BJ (cell line): ENCODE data around the gene DHX35. TPM values are rescaled to one million over a fixed set of nuclear protein-coding genes. Genes with fewer than 3 reads are reported as not detected.

Experiments used
- CTCF ChIA-PET: fragments of 350-600 bp; formaldehyde crosslinking; extraction: SDS; loops from one replicate; lab custom pipeline; 2021; ENCODE audit warnings: antibody characterized with exemption, inconsistent platforms; lab: Yijun Ruan, JAX
- POLR2A ChIA-PET: fragments of 300-600 bp; sonication (Branson Sonifier 250); formaldehyde crosslinking; extraction: SDS; loops from one replicate; lab custom pipeline; 2021; ENCODE audit warnings: antibody characterized with exemption; lab: Charles Lee
- DNase-seq: peaks from one replicate; pipeline ENCODE4 v3.0.0-alpha.2; 2011; ENCODE audit warnings: low read depth
- H3K27me3 ChIP-seq: 2 replicates; pipeline ENCODE4 v1.6.0; 2011; ENCODE audit warnings: low read length; ENCODE audit not compliant: control insufficient read depth, insufficient read depth
- H3K36me3 ChIP-seq: 2 replicates; pipeline ENCODE4 v1.5.1; 2011; ENCODE audit warnings: low read length; ENCODE audit not compliant: control insufficient read depth, insufficient read depth
- H3K4me3 ChIP-seq: 2 replicates; pipeline ENCODE4 v1.5.1; 2011; ENCODE audit warnings: low read depth, mild to moderate bottlenecking, control low read depth, low read length
- polyA plus RNA-seq: library from polyadenylated mRNA; depleted of rRNA; stranded (reverse); fragments of >200 nt; gene quantifications from 2 replicates; pipeline ENCODE4 v1.2.3, GENCODE V29; 2011
- TF ChIP-seq, protein P1 (sequence below): IDR thresholded peaks from 2 replicates; pipeline ENCODE4 v1.5.1; 2011; ENCODE audit warnings: low read depth, mild to moderate bottlenecking, control low read depth, inconsistent platforms, low read length, moderate library complexity; ENCODE audit not compliant: insufficient read depth

Gene DHX35
- polyA plus RNA-seq, 1 experiment, result 14.5 TPM

DNA sequence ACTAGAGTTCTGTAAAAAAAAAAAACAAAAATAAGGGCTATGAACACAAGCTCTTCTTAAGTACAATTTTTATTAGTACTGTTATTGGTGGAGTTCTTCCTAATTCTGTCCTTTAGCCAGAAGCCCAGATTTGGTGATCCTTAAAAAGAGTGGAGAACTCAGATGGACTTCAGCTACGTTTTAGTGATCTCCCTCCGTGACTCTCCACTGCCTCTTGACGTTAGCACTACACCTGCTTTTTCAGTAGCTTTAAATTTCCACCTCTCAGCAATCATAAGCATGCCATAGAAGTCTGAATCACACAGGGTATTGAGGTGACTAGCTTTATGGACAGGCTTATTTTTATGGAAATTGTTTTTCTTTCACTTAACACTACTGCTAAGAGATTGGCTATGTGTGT is 17.7 kb downstream of the DHX35 start:
- ChIA-PET CTCF (interaction anchor here (0.7 to 2.2 kb wide), 2 partner anchors 9 to 18 kb away, joined by 3 to 9 read pairs; partner anchors contain the start of gene DHX35), POLR2A (interaction anchor here (0.6 kb wide), 1 partner anchor 13 kb away, joined by 17 read pairs; no protein-coding TSS in a partner anchor)
- Histone ChIP-seq H3K36me3 (no peaks in the 10 kb centered on the region; the same call in 1 of the 2 replicates), H3K27me3 (no peaks in the 10 kb centered on the region), H3K4me3 (no peak overlapping the region)
- TF ChIP-seq, protein P1, sequence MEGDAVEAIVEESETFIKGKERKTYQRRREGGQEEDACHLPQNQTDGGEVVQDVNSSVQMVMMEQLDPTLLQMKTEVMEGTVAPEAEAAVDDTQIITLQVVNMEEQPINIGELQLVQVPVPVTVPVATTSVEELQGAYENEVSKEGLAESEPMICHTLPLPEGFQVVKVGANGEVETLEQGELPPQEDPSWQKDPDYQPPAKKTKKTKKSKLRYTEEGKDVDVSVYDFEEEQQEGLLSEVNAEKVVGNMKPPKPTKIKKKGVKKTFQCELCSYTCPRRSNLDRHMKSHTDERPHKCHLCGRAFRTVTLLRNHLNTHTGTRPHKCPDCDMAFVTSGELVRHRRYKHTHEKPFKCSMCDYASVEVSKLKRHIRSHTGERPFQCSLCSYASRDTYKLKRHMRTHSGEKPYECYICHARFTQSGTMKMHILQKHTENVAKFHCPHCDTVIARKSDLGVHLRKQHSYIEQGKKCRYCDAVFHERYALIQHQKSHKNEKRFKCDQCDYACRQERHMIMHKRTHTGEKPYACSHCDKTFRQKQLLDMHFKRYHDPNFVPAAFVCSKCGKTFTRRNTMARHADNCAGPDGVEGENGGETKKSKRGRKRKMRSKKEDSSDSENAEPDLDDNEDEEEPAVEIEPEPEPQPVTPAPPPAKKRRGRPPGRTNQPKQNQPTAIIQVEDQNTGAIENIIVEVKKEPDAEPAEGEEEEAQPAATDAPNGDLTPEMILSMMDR, result no peak
- no peak for DNase-seq

DNA sequence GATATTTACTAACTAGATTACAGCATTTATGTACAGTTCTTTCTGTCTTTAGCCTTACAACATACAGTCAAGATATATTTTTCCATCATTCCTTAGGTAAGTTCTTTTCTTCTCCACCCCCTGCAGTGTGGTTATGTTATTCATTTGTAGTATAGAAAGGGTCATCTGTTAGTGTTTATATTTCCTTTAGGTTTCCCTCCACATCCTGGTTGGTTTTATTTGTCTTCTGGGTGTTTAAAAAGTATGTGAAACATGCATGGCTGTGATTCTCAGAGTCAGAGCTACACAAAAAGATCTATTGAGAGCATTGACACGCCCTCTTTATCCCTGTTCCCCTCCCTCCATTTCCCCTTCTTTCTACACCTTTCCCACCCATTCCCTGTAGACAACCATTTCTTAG is 20.1 kb downstream of the DHX35 start:
- CTCF ChIA-PET, result interaction anchor here (1.0 kb wide), 1 partner anchor 93 kb away, joined by 3 read pairs; no protein-coding TSS in a partner anchor
- H3K27me3 ChIP-seq, result no peaks in the 10 kb centered on the region
- POLR2A ChIA-PET, result interaction anchor here (0.7 kb wide), 1 partner anchor 12 kb away, joined by 6 read pairs; no protein-coding TSS in a partner anchor
- H3K36me3 ChIP-seq, result no peaks in the 10 kb centered on the region; the same call in 1 of the 2 replicates
- H3K4me3 ChIP-seq, result no peak overlapping the region
- TF ChIP-seq, protein P1, result no peak
- DNase-seq, result no peak

DNA sequence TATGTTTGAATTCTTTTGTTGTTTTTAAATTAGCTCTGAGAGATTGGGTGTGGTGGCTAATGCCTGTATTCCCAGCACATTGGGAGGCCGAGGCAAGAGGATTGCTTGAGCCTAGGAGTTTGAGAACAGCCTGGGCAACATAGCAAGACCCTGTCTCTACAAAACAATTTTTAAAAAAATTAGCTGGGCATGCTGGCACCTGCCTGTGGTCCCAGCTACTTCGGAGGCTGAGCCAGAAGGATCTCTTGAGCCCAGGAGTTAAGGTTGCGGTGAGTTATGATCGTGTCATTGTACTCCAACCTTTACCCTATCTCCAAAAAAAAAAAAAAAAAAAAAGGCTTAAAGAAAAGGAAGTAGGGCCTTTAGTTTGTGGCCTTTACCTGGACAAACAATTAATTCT is 22.9 kb downstream of the DHX35 start:
- no peak for DNase-seq
- CTCF ChIA-PET, result interaction anchor here (0.7 to 2.1 kb wide), 2 partner anchors 15 to 66 kb away, joined by 3 to 7 read pairs; no protein-coding TSS in a partner anchor
- Histone ChIP-seq H3K27me3 (no peaks in the 10 kb centered on the region), H3K36me3 (no peaks in the 10 kb centered on the region; the same call in 1 of the 2 replicates), H3K4me3 (no peak overlapping the region)
- POLR2A ChIA-PET, result no interaction called here
- TF ChIP-seq, protein P1, result no peak

DNA sequence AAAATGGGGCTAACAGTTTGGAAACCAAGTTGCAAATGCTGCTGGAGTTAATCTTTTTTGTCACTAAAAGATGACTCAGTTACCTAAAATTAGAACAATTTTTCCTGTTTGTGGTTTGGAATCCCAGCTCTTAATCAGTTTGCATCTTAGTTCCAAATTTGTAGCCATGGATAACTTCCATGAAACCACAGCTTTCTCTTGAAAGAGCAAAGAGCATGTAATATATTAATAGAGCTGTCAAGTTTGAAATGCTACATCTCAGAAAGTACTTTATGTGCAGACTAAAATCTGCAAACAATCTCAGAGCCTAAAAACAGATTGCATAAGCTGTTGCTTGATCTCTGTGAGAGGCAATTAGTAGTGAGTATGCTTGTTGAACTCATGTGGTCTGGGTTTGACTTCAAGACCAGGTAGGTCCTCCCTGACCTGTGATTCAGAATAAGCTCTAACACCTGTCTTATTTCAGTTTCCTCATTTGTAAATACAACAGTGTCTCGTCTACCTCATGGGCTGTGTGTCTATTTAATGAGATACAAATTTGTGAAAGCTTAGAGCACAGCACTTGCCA is 23.5 kb downstream of the DHX35 start:
- no peaks in the 10 kb centered on the region; the same call in 1 of the 2 replicates for H3K36me3 ChIP-seq
- TF ChIP-seq, protein P1, result no peak
- DNase-seq, result peak; percentile 87
- no peaks in the 10 kb centered on the region for H3K27me3 ChIP-seq
- H3K4me3 ChIP-seq, result no peak overlapping the region
- ChIA-PET CTCF (interaction anchor here (0.7 to 2.1 kb wide), 2 partner anchors 14 to 65 kb away, joined by 3 to 7 read pairs; no protein-coding TSS in a partner anchor), POLR2A (no interaction called here)

DNA sequence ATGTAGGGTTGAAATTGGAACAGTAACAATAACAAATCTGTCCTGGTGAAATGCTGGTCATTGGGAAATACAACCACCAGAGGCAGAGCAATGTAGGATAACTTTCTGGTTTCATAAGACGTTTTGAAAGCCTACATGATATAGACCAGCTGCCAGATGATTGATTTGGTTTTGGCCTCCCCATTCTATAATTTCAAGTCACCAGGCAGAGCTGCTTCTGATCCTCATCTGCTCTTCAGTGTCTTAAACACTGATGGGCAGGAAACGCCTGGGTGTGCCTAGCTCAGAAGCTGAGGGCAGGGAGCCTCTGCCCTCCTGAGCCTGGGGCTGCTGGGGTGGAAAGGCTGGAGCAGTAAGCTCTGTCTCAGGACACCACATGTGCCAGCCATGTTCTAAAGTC is 24.5 kb downstream of the DHX35 start:
- ChIA-PET POLR2A (no interaction called here), CTCF (interaction anchor here (0.8 kb wide), 1 partner anchor 16 kb away, joined by 4 read pairs; no protein-coding TSS in a partner anchor)
- DNase-seq, result no peak
- Histone ChIP-seq H3K4me3 (no peak overlapping the region), H3K36me3 (no peaks in the 10 kb centered on the region; the same call in 1 of the 2 replicates), H3K27me3 (no peaks in the 10 kb centered on the region)
- TF ChIP-seq, protein P1, result no peak
